WI38 (cell line): ENCODE data around the gene TRIM10.

Source experiments
- H3K4me3 ChIP-seq: 2 replicates; pipeline ENCODE4 v1.5.1; 2011; ENCODE audit warnings: low read depth, mild to moderate bottlenecking, control low read depth, low read length
- TF ChIP-seq, protein P1 (sequence below): IDR thresholded peaks from 2 replicates; pipeline ENCODE4 v1.5.1; 2012; ENCODE audit warnings: low read depth, mild to moderate bottlenecking, control low read depth, low read length

TRIM10 gene, protein sequence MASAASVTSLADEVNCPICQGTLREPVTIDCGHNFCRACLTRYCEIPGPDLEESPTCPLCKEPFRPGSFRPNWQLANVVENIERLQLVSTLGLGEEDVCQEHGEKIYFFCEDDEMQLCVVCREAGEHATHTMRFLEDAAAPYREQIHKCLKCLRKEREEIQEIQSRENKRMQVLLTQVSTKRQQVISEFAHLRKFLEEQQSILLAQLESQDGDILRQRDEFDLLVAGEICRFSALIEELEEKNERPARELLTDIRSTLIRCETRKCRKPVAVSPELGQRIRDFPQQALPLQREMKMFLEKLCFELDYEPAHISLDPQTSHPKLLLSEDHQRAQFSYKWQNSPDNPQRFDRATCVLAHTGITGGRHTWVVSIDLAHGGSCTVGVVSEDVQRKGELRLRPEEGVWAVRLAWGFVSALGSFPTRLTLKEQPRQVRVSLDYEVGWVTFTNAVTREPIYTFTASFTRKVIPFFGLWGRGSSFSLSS

GRCh38 chr6:30160785-30161531 is at the start of gene TRIM10:
TSS of gene TRIM10 (minus strand) at chr6:30161211. CDS start at chr6:30160858, 353 bp downstream.
- TF ChIP-seq, protein P1, sequence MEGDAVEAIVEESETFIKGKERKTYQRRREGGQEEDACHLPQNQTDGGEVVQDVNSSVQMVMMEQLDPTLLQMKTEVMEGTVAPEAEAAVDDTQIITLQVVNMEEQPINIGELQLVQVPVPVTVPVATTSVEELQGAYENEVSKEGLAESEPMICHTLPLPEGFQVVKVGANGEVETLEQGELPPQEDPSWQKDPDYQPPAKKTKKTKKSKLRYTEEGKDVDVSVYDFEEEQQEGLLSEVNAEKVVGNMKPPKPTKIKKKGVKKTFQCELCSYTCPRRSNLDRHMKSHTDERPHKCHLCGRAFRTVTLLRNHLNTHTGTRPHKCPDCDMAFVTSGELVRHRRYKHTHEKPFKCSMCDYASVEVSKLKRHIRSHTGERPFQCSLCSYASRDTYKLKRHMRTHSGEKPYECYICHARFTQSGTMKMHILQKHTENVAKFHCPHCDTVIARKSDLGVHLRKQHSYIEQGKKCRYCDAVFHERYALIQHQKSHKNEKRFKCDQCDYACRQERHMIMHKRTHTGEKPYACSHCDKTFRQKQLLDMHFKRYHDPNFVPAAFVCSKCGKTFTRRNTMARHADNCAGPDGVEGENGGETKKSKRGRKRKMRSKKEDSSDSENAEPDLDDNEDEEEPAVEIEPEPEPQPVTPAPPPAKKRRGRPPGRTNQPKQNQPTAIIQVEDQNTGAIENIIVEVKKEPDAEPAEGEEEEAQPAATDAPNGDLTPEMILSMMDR, result no peak

DNA sequence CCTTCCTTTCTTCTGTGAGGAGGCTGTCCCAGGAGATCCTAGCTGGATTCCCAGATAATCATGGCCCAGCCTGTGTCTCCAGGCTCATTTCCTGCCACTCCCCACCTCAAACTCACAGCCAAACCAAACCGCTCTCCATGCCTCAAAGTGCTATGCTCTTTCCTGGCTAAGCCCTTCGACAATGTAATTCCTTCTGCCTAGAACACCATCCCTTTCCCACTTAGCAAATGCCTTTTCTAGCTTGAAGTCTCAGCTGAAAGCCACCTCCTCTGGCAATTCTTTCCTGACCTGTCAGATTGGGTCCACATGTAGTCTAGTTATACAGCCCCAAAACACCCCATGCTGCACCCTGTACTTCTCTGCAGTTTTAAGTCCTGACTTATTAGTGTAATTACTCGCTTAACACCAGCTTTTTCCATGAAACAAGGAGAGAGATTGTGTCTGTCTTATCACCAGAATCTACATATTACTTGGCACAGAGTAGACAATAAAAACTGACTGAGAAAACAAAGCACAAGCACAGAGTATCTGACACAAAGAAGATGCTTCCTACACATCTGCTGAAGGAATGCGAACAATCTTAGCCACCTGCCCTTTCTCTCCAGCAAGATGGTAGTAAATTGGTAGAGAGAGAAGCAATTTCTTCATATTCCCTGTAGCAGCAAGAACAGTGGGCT is 46.7 kb upstream of the TRIM10 start:
- TF ChIP-seq, protein P1, result no peak
- no peak overlapping the region for H3K4me3 ChIP-seq

More at GRCh38 chr6:30160785-30161531, at the start of gene TRIM10:
- no peak within 1 kb of the TSS for H3K4me3 ChIP-seq

DNA sequence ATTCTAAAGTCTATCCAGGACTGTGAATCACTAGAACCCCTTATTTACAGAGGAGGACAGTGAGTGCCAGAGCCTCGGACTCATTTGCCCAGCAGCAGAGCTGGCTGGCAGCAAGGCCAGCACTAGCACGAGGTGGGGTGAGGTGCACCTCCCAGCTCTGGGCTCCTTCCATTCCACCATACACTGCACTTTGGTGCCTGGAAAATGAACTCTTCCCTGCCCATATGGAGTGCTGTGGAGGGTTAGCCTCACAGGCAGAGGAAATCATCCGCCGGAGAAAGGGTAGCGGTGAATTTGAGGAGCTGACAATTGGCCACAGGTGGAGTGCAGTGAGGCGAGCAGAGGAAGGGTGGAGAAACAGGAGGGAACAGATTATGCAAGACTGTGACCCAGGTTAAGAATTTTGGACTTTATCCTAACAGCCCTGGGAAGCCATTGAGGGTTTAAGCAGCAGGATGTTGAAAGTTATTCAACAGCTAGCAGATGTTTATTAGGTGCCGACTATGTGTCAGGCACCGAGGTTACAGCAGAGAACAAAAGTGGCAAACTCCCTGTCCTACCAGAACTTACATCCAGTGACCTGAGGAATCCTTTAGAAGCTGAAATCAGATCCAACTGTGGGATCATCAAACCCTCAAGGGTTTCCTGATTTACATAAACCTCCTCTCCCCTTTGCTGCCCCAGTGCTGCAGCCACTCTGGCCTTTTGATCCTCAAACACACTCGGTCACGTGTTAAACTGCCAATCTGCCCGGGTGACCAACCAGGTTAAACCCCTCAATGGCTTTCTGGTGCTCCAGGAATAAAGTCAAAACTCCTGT is 46.0 kb upstream of the TRIM10 start:
- no peak overlapping the region for H3K4me3 ChIP-seq
- TF ChIP-seq, protein P1, result no peak

DNA sequence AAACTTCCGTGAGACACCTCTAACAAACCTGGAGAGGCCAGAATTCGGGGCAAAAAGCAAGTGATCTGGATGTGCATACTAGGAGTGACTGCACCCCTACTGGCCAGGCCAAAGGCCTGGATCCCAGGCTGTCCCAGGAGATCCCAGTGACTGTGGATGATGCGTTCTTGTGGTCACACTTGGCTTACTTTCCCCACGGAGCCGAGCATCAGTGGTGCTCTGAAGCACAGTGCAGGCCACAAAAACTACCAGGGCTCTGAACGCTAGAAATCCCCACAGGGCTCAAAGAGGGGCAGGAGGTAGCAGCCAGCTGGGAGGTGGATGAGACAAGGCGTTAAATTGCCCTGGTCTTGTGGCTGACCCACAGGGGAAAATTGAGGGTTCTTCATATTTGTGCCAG is 45.1 kb upstream of the TRIM10 start:
- TF ChIP-seq, protein P1, result no peak
- H3K4me3 ChIP-seq, result no peak overlapping the region

DNA sequence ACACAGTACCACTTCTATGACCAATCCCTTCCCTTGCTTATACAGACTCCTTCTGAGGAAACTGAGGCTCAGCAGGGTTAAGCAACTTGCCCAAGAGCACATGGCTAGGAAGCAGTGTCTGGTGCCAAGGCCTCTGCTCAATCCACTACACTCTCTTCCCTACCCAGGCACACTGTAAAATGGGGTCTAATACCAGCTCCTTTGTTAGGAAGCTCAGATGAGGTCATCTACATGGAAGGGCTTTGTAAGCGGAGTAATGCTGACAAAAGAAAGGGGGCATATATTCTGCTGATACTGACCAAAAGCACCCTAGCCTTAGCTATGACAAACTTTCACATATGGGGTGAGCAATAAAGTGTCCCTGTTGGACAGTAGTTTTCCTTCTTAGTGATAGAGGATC is 43.1 kb upstream of the TRIM10 start:
- TF ChIP-seq, protein P1, result no peak
- H3K4me3 ChIP-seq, result no peak overlapping the region

- no peak overlapping the region for H3K4me3 ChIP-seq
- TF ChIP-seq, protein P1, result no peak
Observed at GRCh38 chr6:30202366-30202765, 41.4 kb upstream of the TRIM10 start.
